K562 (cell line): ENCODE data around the gene PLCB3. TPM values are rescaled to one million over a fixed set of nuclear protein-coding genes. Genes with fewer than 3 reads are reported as not detected.

Experiments used
- CLOCK ChIP-seq: fragments of 250-450 bp; sonication (Bioruptor Pico); IDR thresholded peaks from 2 replicates; pipeline ENCODE4 v1.4.0; 2020; ENCODE audit warnings: mild to moderate bottlenecking, moderate library complexity, borderline replicate concordance
- FOSL1 ChIP-seq: fragments of 200-800 bp; sonication (Bioruptor generic); conservative IDR thresholded peaks from 2 replicates; pipeline ENCODE4 v1.6.1; 2016; ENCODE audit warnings: missing genetic modification characterization, missing compliant biosample characterization
- FOXM1 ChIP-seq, 2 experiments: fragments of 450-650 bp in 1 of 2; sonication (generic) in 1 of 2; formaldehyde crosslinking in 1 of 2; IDR thresholded peaks; 2 replicates each; pipeline versions ENCODE4 v1.6.1 to v1.9.0; 2017 to 2022; ENCODE audit warnings: low read depth in 2 of 2, mild to moderate bottlenecking in 2 of 2, missing genetic modification reagents in 1 of 2, moderate library complexity in 1 of 2
- GTF2E2 ChIP-seq: fragments of 200-800 bp; sonication (Bioruptor generic); IDR thresholded peaks from 2 replicates; pipeline ENCODE4 v1.6.1; 2016; ENCODE audit warnings: missing genetic modification characterization, missing compliant biosample characterization
- PHB2 ChIP-seq: fragments of 450-650 bp; IDR thresholded peaks from 2 replicates; pipeline ENCODE4 v1.6.1; 2017; ENCODE audit warnings: low read depth
- PHF20 ChIP-seq: fragments of 450-650 bp; IDR thresholded peaks from 2 replicates; pipeline ENCODE4 v1.6.1; 2018; ENCODE audit not compliant: partially characterized antibody
- RBM25 ChIP-seq: fragments of 200-400 bp; formaldehyde crosslinking; IDR thresholded peaks from 2 replicates; pipeline ENCODE4 v1.6.1; 2018; ENCODE audit warnings: low read length, low read depth, moderate library complexity; ENCODE audit not compliant: severe bottlenecking
- SIX5 ChIP-seq, 2 experiments: IDR thresholded peaks; 2 replicates each; pipeline ENCODE4 v1.6.1; 2011; ENCODE audit warnings: low read length in 2 of 2, borderline replicate concordance in 1 of 2, low read depth in 1 of 2, mild to moderate bottlenecking in 1 of 2, moderate library complexity in 1 of 2; ENCODE audit not compliant: insufficient read depth in 1 of 2
- SMC3 ChIP-seq: conservative IDR thresholded peaks from 2 replicates; pipeline ENCODE4 v1.6.1; 2011; ENCODE audit warnings: low read depth, low read length, improper control_type of control experiment; ENCODE audit not compliant: insufficient read depth
- TAF1 ChIP-seq: IDR thresholded peaks from 2 replicates; pipeline ENCODE4 v1.6.1; 2011; ENCODE audit warnings: mild to moderate bottlenecking, low read length, moderate library complexity; ENCODE audit not compliant: insufficient read depth, control insufficient read depth, severe bottlenecking; ENCODE audit errors: extremely low read depth
- ZBTB2 ChIP-seq: fragments of 450-650 bp; IDR thresholded peaks from 2 replicates; pipeline ENCODE4 v1.6.1; 2016; ENCODE audit warnings: antibody characterized with exemption
- ZNF197 ChIP-seq: fragments of 200-800 bp; sonication (Bioruptor generic); IDR thresholded peaks from 2 replicates; pipeline ENCODE4 v1.6.1; 2016; ENCODE audit warnings: low read depth, missing genetic modification characterization, missing compliant biosample characterization
- ZNF274 ChIP-seq: IDR thresholded peaks from 2 replicates; pipeline ENCODE4 v1.6.1; 2011; ENCODE audit warnings: low read depth, mild to moderate bottlenecking, low read length, moderate library complexity, borderline replicate concordance
- ZNF445 ChIP-seq: fragments of 250-450 bp; sonication (Bioruptor Pico); IDR thresholded peaks from 2 replicates; pipeline ENCODE4 v1.4.0; 2020; ENCODE audit warnings: low read depth, mild to moderate bottlenecking, moderate library complexity
- ZNF586 ChIP-seq: fragments of 450-650 bp; formaldehyde crosslinking; conservative IDR thresholded peaks from 2 replicates; pipeline ENCODE4 v1.4.0; 2020; ENCODE audit warnings: mild to moderate bottlenecking, moderate library complexity
- ZNF668 ChIP-seq: fragments of 250-450 bp; sonication (Bioruptor Pico); IDR thresholded peaks from 2 replicates; pipeline ENCODE4 v1.8.0; 2022; ENCODE audit warnings: mild to moderate bottlenecking, inconsistent platforms
- polyA plus RNA-seq, 8 experiments: library from polyadenylated mRNA; depleted of rRNA in 4 of 8; stranded (reverse) in 5 of 8; unstranded in 3 of 8; fragments of >200 nt; fragmentation: Nextera tagmentation in 2 of 8; fragmentation: Illumina TruSeq in 1 of 8; extraction: Ambion mirVana in 2 of 8; extraction: Trizol in 1 of 8; gene quantifications; 2 replicates each; pipeline versions ENCODE4 v1.2.1 to v1.2.3, GENCODE V29; 2011 to 2014; ENCODE audit warnings: inconsistent platforms in 1 of 8, missing spikeins in 1 of 8
- total RNA-seq, 7 experiments: library from RNA; depleted of rRNA in 6 of 7; stranded (reverse); fragments of >200 nt in 6 of 7; fragmentation: Illumina TruSeq in 2 of 7; extraction: Trizol in 2 of 7; gene quantifications; 2 replicates each; pipeline versions ENCODE4 v1.2.1 to v1.2.3, GENCODE V29; 2011 to 2021; ENCODE audit warnings: low replicate concordance in 1 of 7
- TF ChIP-seq, protein P1 (sequence below): fragments of 250-450 bp; sonication (Bioruptor Pico); IDR thresholded peaks from 2 replicates; pipeline ENCODE4 v1.8.0; 2022; ENCODE audit warnings: moderate library complexity, mild to moderate bottlenecking, inconsistent platforms
- TF ChIP-seq, protein P2 (sequence below), 3 experiments: fragments of 200-800 bp in 1 of 3; fragments of 250-450 bp in 1 of 3; fragments of 450-650 bp in 1 of 3; sonication (Bioruptor Pico) in 1 of 3; sonication (Bioruptor generic) in 1 of 3; formaldehyde crosslinking in 1 of 3; IDR thresholded peaks; 2 replicates each; pipeline versions ENCODE4 v1.6.1 to v1.8.0; 2016 to 2022; ENCODE audit warnings: mild to moderate bottlenecking in 2 of 3, missing genetic modification characterization in 2 of 3, missing compliant biosample characterization in 1 of 3, moderate library complexity in 1 of 3

Gene PLCB3
- total and polyA plus RNA-seq, 9 of the 15 experiments (the other 6 are each of a cell fraction or from before 2014, with no cell fraction given) = 0.31 to 44.8 (median 14.6) TPM

DNA sequence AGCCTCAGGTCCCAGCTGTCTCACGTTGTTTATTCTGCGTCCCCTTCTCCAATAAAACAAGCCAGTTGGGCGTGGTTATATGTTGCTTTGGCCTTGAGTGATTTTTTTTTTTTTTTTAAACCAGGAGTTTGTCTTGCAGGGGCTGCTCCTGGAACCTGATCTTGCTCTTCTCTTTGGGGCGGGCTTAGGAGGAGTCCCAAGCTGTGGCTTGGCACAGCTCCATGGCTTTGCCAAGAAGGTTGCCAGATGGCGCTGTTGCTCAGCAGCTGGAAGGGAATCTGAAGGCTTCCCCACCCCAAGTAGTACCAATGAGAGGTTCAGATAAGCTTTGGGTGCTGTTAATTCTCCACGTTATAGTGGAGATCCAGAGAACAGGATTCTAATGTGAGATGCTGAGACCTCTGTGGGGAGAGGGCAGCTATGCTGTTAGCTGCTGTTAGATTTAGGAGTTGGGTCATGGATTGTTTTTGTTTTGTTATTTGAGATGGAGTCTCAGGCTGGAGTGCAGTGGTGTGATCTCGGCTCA, 46.8 kb upstream of the PLCB3 start (continued):
- TF ChIP-seq SMC3 (peak; percentile 83), RBM25 (no peak), CLOCK (CRISPR knock-in tag) (no peak), ZNF274 (no peak), TAF1 (no peak), ZNF586 (no peak), SIX5 (IDR thresholded peaks at IDR 0.05; ENCODE audit: borderline replicate concordance in 1 of 2, insufficient read depth in 1 of 2, low read depth in 1 of 2, low read length in 2 of 2) (no peak), ZNF197 (CRISPR knock-in tag) (no peak), ZBTB2 (no peak), FOXM1 (IDR thresholded peaks at IDR 0.05; ENCODE audit: low read depth) (no peak), FOXM1 (CRISPR knock-in tag; IDR thresholded peaks at IDR 0.05; ENCODE audit: low read depth) (no peak), PHF20 (no peak), GTF2E2 (no peak), PHB2 (no peak), FOSL1 (tag) (no peak), ZNF668 (no peak), ZNF445 (CRISPR knock-in tag) (no peak)
- TF ChIP-seq, protein P1, sequence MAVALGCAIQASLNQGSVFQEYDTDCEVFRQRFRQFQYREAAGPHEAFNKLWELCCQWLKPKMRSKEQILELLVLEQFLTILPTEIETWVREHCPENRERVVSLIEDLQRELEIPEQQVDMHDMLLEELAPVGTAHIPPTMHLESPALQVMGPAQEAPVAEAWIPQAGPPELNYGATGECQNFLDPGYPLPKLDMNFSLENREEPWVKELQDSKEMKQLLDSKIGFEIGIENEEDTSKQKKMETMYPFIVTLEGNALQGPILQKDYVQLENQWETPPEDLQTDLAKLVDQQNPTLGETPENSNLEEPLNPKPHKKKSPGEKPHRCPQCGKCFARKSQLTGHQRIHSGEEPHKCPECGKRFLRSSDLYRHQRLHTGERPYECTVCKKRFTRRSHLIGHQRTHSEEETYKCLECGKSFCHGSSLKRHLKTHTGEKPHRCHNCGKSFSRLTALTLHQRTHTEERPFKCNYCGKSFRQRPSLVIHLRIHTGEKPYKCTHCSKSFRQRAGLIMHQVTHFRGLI = no peak
- TF ChIP-seq, protein P2, sequence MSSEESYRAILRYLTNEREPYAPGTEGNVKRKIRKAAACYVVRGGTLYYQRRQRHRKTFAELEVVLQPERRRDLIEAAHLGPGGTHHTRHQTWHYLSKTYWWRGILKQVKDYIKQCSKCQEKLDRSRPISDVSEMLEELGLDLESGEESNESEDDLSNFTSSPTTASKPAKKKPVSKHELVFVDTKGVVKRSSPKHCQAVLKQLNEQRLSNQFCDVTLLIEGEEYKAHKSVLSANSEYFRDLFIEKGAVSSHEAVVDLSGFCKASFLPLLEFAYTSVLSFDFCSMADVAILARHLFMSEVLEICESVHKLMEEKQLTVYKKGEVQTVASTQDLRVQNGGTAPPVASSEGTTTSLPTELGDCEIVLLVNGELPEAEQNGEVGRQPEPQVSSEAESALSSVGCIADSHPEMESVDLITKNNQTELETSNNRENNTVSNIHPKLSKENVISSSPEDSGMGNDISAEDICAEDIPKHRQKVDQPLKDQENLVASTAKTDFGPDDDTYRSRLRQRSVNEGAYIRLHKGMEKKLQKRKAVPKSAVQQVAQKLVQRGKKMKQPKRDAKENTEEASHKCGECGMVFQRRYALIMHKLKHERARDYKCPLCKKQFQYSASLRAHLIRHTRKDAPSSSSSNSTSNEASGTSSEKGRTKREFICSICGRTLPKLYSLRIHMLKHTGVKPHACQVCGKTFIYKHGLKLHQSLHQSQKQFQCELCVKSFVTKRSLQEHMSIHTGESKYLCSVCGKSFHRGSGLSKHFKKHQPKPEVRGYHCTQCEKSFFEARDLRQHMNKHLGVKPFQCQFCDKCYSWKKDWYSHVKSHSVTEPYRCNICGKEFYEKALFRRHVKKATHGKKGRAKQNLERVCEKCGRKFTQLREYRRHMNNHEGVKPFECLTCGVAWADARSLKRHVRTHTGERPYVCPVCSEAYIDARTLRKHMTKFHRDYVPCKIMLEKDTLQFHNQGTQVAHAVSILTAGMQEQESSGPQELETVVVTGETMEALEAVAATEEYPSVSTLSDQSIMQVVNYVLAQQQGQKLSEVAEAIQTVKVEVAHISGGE (CRISPR knock-in tag; IDR thresholded peaks at IDR 0.05) = peak in 1 of 3 experiments; percentile 39; a peak in 1 of 6 replicates
